Activated CD8-positive, alpha-beta memory T cell treated with anti-CD3 and anti-CD28 coated beads for 48 hours (primary cell): ENCODE measurements around the gene MS4A6E.

ENCODE experiments used
- DNase-seq, 3 experiments: peaks; one replicate each; pipeline ENCODE4 v3.0.0-alpha.2; 2020; ENCODE audit warnings: low read depth in 2 of 3, low spot score in 2 of 3

MS4A6E gene

GRCh38 chr11:60371854-60372253 lies 44.8 kb downstream of the MS4A6E start:
- DNase-seq = no peak

GRCh38 chr11:60372767-60373166 lies 45.7 kb downstream of the MS4A6E start:
- no peak for DNase-seq

GRCh38 chr11:60375316-60375715 lies 48.3 kb downstream of the MS4A6E start:
- no peak for DNase-seq

- DNase-seq = no peak
Observed at GRCh38 chr11:60376601-60377000, 49.5 kb downstream of the MS4A6E start.

GRCh38 chr11:60377401-60378136 lies 50.5 kb downstream of the MS4A6E start:
- no peak for DNase-seq

GRCh38 chr11:60378354-60378753 lies 51.3 kb downstream of the MS4A6E start, which contains the start of gene MS4A7:
Gene MS4A7 (plus strand): TSS chr11:60378532. CDS start chr11:60383142, 4,610 bp downstream.
- DNase-seq = no peak

GRCh38 chr11:60389279-60389910 lies 62.3 kb downstream of the MS4A6E start:
- no peak for DNase-seq

- DNase-seq = no peak
Observed at GRCh38 chr11:60390419-60390818, 63.4 kb downstream of the MS4A6E start.
